SK-N-SH (cell line): ENCODE results near the gene PPEF1. TPM values are rescaled to one million over a fixed set of nuclear protein-coding genes. Genes with fewer than 3 reads are reported as not detected.
A peak's percentile ranks its signal among the peaks of the same experiment; 100 is the strongest.

ENCODE experiments used
- CTCF ChIA-PET: fragments of 300-600, 350-600 bp; formaldehyde crosslinking; extraction: SDS; loops from one replicate; lab custom pipeline; 2021; lab: Yijun Ruan, JAX
- POLR2A ChIA-PET: fragments of 350-600 bp; sonication (Branson Sonifier 250); formaldehyde crosslinking; extraction: SDS; loops from one replicate; lab custom pipeline; 2020; ENCODE audit warnings: antibody characterized with exemption, inconsistent platforms; lab: Yijun Ruan, JAX
- DNase-seq: peaks from one replicate; pipeline ENCODE4 v3.0.0; 2012
- H2AFZ ChIP-seq: fragments of 200-600 bp; sonication (generic); 2 replicates; pipeline ENCODE4 v1.8.1; 2016; ENCODE audit warnings: antibody characterized with exemption, mild to moderate bottlenecking, low read depth
- H3F3A ChIP-seq: fragments of 200-600 bp; sonication (generic); replicated peaks from 2 replicates; pipeline ENCODE3; 2016; ENCODE audit warnings: antibody characterized with exemption, mild to moderate bottlenecking; ENCODE audit not compliant: insufficient read depth
- H3K27ac ChIP-seq, 2 experiments: fragments of 200-500 bp in 1 of 2; fragments of 200-600 bp in 1 of 2; sonication (Bioruptor generic) in 1 of 2; sonication (generic), shearing (Covaris generic) in 1 of 2; 2 replicates each; pipeline versions ENCODE4 v1.5.1 to v1.6.1; 2014 to 2016; ENCODE audit warnings: low read depth in 2 of 2, inconsistent platforms in 1 of 2, low read length in 1 of 2, mild to moderate bottlenecking in 1 of 2, mixed read lengths in 1 of 2
- H3K27me3 ChIP-seq: fragments of 200-600 bp; sonication (generic), shearing (Covaris generic); 2 replicates; pipeline ENCODE4 v1.6.1; 2016; ENCODE audit warnings: mixed run types; ENCODE audit not compliant: insufficient read depth
- H3K36me3 ChIP-seq, 2 experiments: fragments of 200-500 bp in 1 of 2; fragments of 200-600 bp in 1 of 2; sonication (Bioruptor generic) in 1 of 2; sonication (generic) in 1 of 2; replicated peaks in 1 of 2; 2 replicates each; pipeline versions ENCODE3 to v1.5.1; 2014 to 2016; ENCODE audit warnings: low read length in 1 of 2, mild to moderate bottlenecking in 1 of 2; ENCODE audit not compliant: insufficient read depth in 2 of 2, control insufficient read depth in 1 of 2
- H3K4me1 ChIP-seq, 2 experiments: fragments of 200-500 bp in 1 of 2; fragments of 200-600 bp in 1 of 2; sonication (Bioruptor generic) in 1 of 2; sonication (generic), shearing (Covaris generic) in 1 of 2; 2 replicates each; pipeline versions ENCODE4 v1.5.1 to v1.6.1; 2014 to 2016; ENCODE audit warnings: low read depth in 1 of 2, low read length in 1 of 2, mixed run types in 1 of 2; ENCODE audit not compliant: insufficient read depth in 2 of 2, control insufficient read depth in 1 of 2
- H3K4me2 ChIP-seq: fragments of 200-600 bp; sonication (generic), shearing (Covaris generic); 2 replicates; pipeline ENCODE4 v1.6.1; 2017; ENCODE audit warnings: mixed run types
- H3K4me3 ChIP-seq, 2 experiments: fragments of 200-500 bp in 1 of 2; fragments of 200-600 bp in 1 of 2; sonication (Bioruptor generic) in 1 of 2; sonication (generic), shearing (Covaris generic) in 1 of 2; 2 replicates each; pipeline versions ENCODE4 v1.5.1 to v1.8.1; 2014 to 2016; ENCODE audit warnings: low read depth in 2 of 2, inconsistent platforms in 1 of 2, low read length in 1 of 2, mild to moderate bottlenecking in 1 of 2, mixed read lengths in 1 of 2, moderate library complexity in 1 of 2
- H3K79me2 ChIP-seq: fragments of 200-600 bp; sonication (generic); 2 replicates; pipeline ENCODE4 v1.8.1; 2017; ENCODE audit warnings: mild to moderate bottlenecking; ENCODE audit not compliant: insufficient read depth
- H3K9ac ChIP-seq: fragments of 200-600 bp; sonication (generic); 2 replicates; pipeline ENCODE4 v1.6.1; 2017; ENCODE audit warnings: mixed run types
- H3K9me2 ChIP-seq: fragments of 200-600 bp; sonication (generic); 2 replicates; pipeline ENCODE4 v1.6.1; 2017; ENCODE audit warnings: mixed run types
- H3K9me3 ChIP-seq: fragments of 200-600 bp; sonication (generic); 2 replicates; pipeline ENCODE4 v1.6.1; 2017; ENCODE audit warnings: mixed run types, mild to moderate bottlenecking, moderate library complexity
- H4K20me1 ChIP-seq: fragments of 200-600 bp; sonication (generic); 2 replicates; pipeline ENCODE4 v1.6.1; 2017; ENCODE audit warnings: mild to moderate bottlenecking, mixed run types; ENCODE audit not compliant: insufficient read depth
- ELF1 ChIP-seq: IDR thresholded peaks from 2 replicates; pipeline ENCODE4 v1.4.0; 2012
- EZH2phosphoT487 ChIP-seq: fragments of 200-600 bp; sonication (generic); IDR thresholded peaks from 2 replicates; pipeline ENCODE4 v1.6.1; 2017; ENCODE audit warnings: low read depth, mixed run types, mild to moderate bottlenecking, antibody characterized with exemption, moderate library complexity, borderline replicate concordance
- FOXJ3 ChIP-seq: sonication (generic); formaldehyde crosslinking; IDR thresholded peaks from 2 replicates; pipeline ENCODE4 v1.5.1; 2020; ENCODE audit warnings: mild to moderate bottlenecking, missing genetic modification reagents
- FOXM1 ChIP-seq: IDR thresholded peaks from 2 replicates; pipeline ENCODE4 v1.4.0; 2012; ENCODE audit warnings: low read depth, mild to moderate bottlenecking
- GATA2 ChIP-seq: sonication (generic); formaldehyde crosslinking; IDR thresholded peaks from 2 replicates; pipeline ENCODE4 v1.5.0; 2020; ENCODE audit warnings: mild to moderate bottlenecking, missing genetic modification reagents
- IRF3 ChIP-seq: fragments of 150-350 bp; IDR thresholded peaks from 2 replicates; pipeline ENCODE4 v1.6.1; 2016; ENCODE audit warnings: mild to moderate bottlenecking, low read depth, low read length
- JUND ChIP-seq: IDR thresholded peaks from 2 replicates; pipeline ENCODE4 v1.4.0; 2012
- MEF2A ChIP-seq: IDR thresholded peaks from 2 replicates; pipeline ENCODE4 v1.4.0; 2012; ENCODE audit warnings: low read depth, borderline replicate concordance
- NFIC ChIP-seq: IDR thresholded peaks from 2 replicates; pipeline ENCODE4 v1.4.0; 2012; ENCODE audit warnings: borderline replicate concordance
- NRF1 ChIP-seq: IDR thresholded peaks from 2 replicates; pipeline ENCODE4 v1.6.1; 2012; ENCODE audit warnings: low read depth, mild to moderate bottlenecking, low read length
- POLR2AphosphoS5 ChIP-seq: IDR thresholded peaks from 2 replicates; pipeline ENCODE4 v1.6.1; 2012; ENCODE audit warnings: low read depth, low read length
- RAD21 ChIP-seq: IDR thresholded peaks from 2 replicates; pipeline ENCODE4 v1.6.1; 2012; ENCODE audit warnings: mild to moderate bottlenecking, low read length
- RCOR1 ChIP-seq: fragments of 150-350 bp; IDR thresholded peaks from 2 replicates; pipeline ENCODE4 v1.6.1; 2017; ENCODE audit warnings: antibody characterized with exemption, low read length
- REST ChIP-seq: IDR thresholded peaks from 2 replicates; pipeline ENCODE4 v1.6.1; 2012; ENCODE audit warnings: mild to moderate bottlenecking, low read depth, low read length, moderate library complexity
- SIN3A ChIP-seq: IDR thresholded peaks from 2 replicates; pipeline ENCODE4 v1.6.1; 2012; ENCODE audit warnings: low read depth, mild to moderate bottlenecking, low read length, moderate library complexity, borderline replicate concordance
- SMC3 ChIP-seq: IDR thresholded peaks from 2 replicates; pipeline ENCODE4 v1.6.1; 2012; ENCODE audit warnings: low read depth, low read length, improper control_type of control experiment
- TAF1 ChIP-seq: IDR thresholded peaks from 2 replicates; pipeline ENCODE4 v1.6.1; 2012; ENCODE audit warnings: low read depth, mild to moderate bottlenecking, low read length, moderate library complexity, borderline replicate concordance
- TCF12 ChIP-seq: IDR thresholded peaks from 2 replicates; pipeline ENCODE4 v1.4.0; 2012
- TEAD4 ChIP-seq: IDR thresholded peaks from 2 replicates; pipeline ENCODE4 v1.4.0; 2012; ENCODE audit warnings: mild to moderate bottlenecking, borderline replicate concordance; ENCODE audit not compliant: insufficient read depth
- YY1 ChIP-seq: IDR thresholded peaks from 2 replicates; pipeline ENCODE4 v1.4.0; 2012; ENCODE audit warnings: low read depth, mild to moderate bottlenecking
- WGBS: methylation state at CpG from one replicate; pipeline ENCODE4 v1.1.6; 2017; ENCODE audit warnings: low lambda C conversion rate; 5-methylcytosine and 5-hydroxymethylcytosine counted together
- polyA plus RNA-seq, 3 experiments: library from polyadenylated mRNA; depleted of rRNA; stranded (reverse); fragments of >200 nt; gene quantifications; 2 replicates each; pipeline ENCODE4 v1.2.3, GENCODE V29; 2012
- TF ChIP-seq, protein P1 (sequence below): fragments of 150-350 bp; IDR thresholded peaks from 2 replicates; pipeline ENCODE4 v1.6.1; 2017; ENCODE audit warnings: antibody characterized with exemption, low read length, low read depth, borderline replicate concordance

Gene PPEF1
- polyA plus RNA-seq, 1 of the 3 experiments (the other 2 are of a cell fraction), result 0.16 TPM

DNA sequence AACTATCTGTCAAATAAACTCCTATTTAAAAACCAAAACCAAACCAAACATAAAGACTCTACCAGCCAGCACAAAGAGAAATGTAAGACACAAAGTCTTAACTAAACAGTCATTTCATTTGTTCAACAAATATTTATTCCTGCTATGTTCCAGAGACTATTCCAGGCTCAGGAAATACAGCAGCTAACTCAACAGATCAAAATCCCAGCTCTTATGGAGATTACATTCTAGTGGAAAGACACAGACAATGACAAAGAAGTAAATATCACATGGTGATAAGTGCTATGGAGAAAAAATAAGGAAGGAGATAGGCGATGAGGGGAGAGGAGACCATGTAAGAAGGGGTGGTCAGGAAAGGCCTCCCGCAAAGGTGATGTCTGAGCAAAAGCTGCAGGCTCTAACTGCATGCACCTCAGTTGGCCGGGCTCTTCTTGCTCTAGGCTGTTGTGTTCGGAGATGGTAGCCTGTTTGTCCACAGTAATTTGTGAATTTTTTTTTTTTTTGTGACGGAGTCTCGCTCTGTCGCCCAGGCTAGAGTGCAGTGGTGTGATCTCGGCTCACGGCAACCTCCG lies 15.1 kb downstream of the PPEF1 start:
- 87% methylated on average over 10 of the region's 10 CpGs for WGBS
- Histone ChIP-seq H4K20me1 (no peaks in the 10 kb centered on the region), H3K9me3 (no peaks in the 10 kb centered on the region), H3K4me2 (no peak overlapping the region), H2AFZ (no peak overlapping the region), H3K9ac (no peak overlapping the region), H3K27me3 (no peaks in the 10 kb centered on the region), H3F3A (no peaks in the 10 kb centered on the region), H3K4me1 (peaks cover 0 to 13% of the 10 kb centered on the region in 2 experiments; a peak in 2 of 4 replicates), H3K79me2 (no peaks in the 10 kb centered on the region), H3K36me3 (no peaks in the 10 kb centered on the region), H3K4me3 (no peak overlapping the region), H3K27ac (peak overlapping the region in 1 of 2 experiments; percentile 73; a peak in 2 of 4 replicates), H3K9me2 (no peaks in the 10 kb centered on the region)
- CTCF ChIA-PET, result no interaction called here
- no peak for DNase-seq
- POLR2A ChIA-PET, result no interaction called here
- TF ChIP-seq POLR2AphosphoS5 (no peak), GATA2 (CRISPR knock-in tag) (no peak), JUND (no peak), IRF3 (no peak), SMC3 (no peak), FOXJ3 (CRISPR knock-in tag) (no peak), TCF12 (no peak), MEF2A (no peak), RCOR1 (no peak), ELF1 (no peak), NRF1 (no peak), TEAD4 (no peak), EZH2phosphoT487 (no peak), YY1 (no peak)
- TF ChIP-seq, protein P1, sequence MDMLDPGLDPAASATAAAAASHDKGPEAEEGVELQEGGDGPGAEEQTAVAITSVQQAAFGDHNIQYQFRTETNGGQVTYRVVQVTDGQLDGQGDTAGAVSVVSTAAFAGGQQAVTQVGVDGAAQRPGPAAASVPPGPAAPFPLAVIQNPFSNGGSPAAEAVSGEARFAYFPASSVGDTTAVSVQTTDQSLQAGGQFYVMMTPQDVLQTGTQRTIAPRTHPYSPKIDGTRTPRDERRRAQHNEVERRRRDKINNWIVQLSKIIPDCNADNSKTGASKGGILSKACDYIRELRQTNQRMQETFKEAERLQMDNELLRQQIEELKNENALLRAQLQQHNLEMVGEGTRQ, result no peak

GRCh38 chrX:18725310-18725943 lies 18.0 kb downstream of the PPEF1 start:
- Histone ChIP-seq H3K9ac (no peak overlapping the region), H3K9me2 (no peaks in the 10 kb centered on the region), H3K9me3 (no peaks in the 10 kb centered on the region), H3K27me3 (no peaks in the 10 kb centered on the region), H3K4me1 (peaks cover 0 to 13% of the 10 kb centered on the region in 2 experiments; a peak in 2 of 4 replicates), H3K79me2 (no peaks in the 10 kb centered on the region), H3K4me2 (no peak overlapping the region), H3F3A (no peaks in the 10 kb centered on the region), H3K27ac (no peak overlapping the region; a peak in 1 of 4 replicates), H2AFZ (no peak overlapping the region), H3K4me3 (no peak overlapping the region), H3K36me3 (no peaks in the 10 kb centered on the region), H4K20me1 (no peaks in the 10 kb centered on the region)
- TF ChIP-seq POLR2AphosphoS5 (no peak), TAF1 (no peak), FOXM1 (no peak), NFIC (no peak), RAD21 (no peak), NRF1 (no peak), MEF2A (no peak), IRF3 (no peak), TCF12 (no peak), SIN3A (no peak), ELF1 (no peak), REST (no peak)
- WGBS, result 65% methylated on average over 6 of the region's 8 CpGs
- ChIA-PET CTCF (interaction anchor here (0.9 to 1.2 kb wide), 3 partner anchors 8 to 28 kb away, joined by 3 to 4 read pairs (median 3); no protein-coding TSS in a partner anchor), POLR2A (no interaction called here)
- no peak for DNase-seq
